Lower leg skin (tissue), 3 donors: ENCODE results near the gene ADISSP.

Experiments used
- POLR2A ChIP-seq, 2 donors: fragments of 450-650 bp; IDR thresholded peaks; one replicate each; pipeline ENCODE4 v1.6.1; 2016 to 2017; ENCODE audit warnings: antibody characterized with exemption in 2 of 2, mild to moderate bottlenecking in 1 of 2, moderate library complexity in 1 of 2
- TF ChIP-seq, protein P1 (sequence below), 3 donors: fragments of 450-650 bp; IDR thresholded peaks; one replicate each; pipeline ENCODE4 v1.5.1; 2016; ENCODE audit warnings: antibody characterized with exemption in 3 of 3, mild to moderate bottlenecking in 3 of 3, moderate library complexity in 2 of 3

DNA sequence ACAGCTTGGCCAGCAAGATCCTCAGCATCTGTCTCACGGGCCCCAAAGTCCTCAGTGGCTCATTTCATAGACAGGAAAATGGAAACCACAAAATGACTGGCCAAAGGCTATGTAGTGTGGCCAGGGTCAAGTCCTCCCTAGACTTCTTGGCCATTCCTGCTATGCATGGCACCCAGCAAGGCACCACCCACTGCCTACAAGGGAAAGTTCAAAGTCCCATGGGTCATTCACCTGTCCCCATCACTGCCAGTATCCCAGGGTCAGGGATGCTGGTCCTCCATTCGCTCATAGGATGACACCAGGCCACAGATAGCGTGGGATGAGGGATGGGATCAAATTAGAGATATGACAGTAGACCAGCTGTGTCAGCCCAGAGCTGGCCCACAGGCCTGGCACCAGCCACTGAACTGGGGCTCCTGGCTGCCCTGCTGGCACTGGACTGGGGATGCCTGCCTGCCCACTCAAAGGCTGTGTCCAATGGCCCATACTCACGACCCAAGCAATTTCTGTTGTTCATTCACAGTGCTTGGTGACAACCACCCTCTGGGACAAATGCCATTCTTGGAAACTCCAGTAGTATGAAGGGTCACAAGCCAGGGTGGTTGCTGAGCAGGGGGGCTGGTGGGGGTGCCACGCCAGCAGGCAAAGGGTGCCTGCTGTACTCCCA, 11.6 kb downstream of the ADISSP start:
- TF ChIP-seq, protein P1, sequence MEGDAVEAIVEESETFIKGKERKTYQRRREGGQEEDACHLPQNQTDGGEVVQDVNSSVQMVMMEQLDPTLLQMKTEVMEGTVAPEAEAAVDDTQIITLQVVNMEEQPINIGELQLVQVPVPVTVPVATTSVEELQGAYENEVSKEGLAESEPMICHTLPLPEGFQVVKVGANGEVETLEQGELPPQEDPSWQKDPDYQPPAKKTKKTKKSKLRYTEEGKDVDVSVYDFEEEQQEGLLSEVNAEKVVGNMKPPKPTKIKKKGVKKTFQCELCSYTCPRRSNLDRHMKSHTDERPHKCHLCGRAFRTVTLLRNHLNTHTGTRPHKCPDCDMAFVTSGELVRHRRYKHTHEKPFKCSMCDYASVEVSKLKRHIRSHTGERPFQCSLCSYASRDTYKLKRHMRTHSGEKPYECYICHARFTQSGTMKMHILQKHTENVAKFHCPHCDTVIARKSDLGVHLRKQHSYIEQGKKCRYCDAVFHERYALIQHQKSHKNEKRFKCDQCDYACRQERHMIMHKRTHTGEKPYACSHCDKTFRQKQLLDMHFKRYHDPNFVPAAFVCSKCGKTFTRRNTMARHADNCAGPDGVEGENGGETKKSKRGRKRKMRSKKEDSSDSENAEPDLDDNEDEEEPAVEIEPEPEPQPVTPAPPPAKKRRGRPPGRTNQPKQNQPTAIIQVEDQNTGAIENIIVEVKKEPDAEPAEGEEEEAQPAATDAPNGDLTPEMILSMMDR (IDR thresholded peaks at IDR 0.05), result no peak
- no peak for TF ChIP-seq POLR2A (IDR thresholded peaks at IDR 0.05)
